GM18907 (cell line): ENCODE measurements around the gene FHAD1.
"Not testable (repeated sequence)": the region's sequence is repeated elsewhere in the genome, so short reads cannot be mapped to it uniquely, and the experiment has no call there.

Experiments
- ATAC-seq: cut with Tn5 transposase; IDR thresholded peaks from one replicate; pipeline ENCODE4 v1.9.1; 2021; ENCODE audit warnings: mild to moderate bottlenecking, moderate library complexity; ENCODE audit not compliant: unreplicated experiment

Gene FHAD1

DNA sequence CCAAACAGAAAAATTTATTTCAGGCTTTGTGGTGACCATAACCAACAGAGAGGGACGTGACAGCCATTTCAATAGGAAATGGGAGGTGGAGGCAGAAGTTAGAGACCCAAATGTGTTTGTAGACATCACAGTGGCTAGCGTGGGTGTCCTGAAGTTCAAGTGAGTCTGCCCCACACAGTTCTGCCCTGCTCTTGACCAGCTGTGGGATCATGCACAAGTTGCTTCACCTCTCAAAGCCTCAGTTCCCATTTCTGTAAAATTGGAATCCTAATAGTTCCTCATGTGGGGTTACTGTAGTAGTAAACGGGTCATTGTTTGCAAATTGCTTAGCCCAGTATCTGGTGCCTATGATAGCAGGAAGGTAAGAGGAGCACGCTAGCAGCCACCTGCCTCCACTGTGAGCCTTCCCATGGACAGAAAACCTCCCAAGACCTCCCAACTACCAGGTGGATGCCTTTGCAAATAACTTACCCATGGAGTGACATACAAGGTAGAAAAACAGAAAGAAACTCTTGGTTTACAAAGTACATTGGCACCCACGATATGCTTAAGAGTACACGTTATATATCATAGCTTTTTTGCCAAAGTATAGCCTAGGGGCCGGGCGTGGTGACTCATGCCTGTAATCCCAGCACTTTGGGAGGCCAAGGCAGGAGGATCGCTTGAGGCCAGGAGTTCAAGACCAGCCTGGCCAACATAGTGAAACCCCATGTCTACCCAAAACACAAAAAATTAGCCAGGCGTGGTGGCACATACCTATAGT, 29.1 kb downstream of the FHAD1 start:
- no peak for ATAC-seq

DNA sequence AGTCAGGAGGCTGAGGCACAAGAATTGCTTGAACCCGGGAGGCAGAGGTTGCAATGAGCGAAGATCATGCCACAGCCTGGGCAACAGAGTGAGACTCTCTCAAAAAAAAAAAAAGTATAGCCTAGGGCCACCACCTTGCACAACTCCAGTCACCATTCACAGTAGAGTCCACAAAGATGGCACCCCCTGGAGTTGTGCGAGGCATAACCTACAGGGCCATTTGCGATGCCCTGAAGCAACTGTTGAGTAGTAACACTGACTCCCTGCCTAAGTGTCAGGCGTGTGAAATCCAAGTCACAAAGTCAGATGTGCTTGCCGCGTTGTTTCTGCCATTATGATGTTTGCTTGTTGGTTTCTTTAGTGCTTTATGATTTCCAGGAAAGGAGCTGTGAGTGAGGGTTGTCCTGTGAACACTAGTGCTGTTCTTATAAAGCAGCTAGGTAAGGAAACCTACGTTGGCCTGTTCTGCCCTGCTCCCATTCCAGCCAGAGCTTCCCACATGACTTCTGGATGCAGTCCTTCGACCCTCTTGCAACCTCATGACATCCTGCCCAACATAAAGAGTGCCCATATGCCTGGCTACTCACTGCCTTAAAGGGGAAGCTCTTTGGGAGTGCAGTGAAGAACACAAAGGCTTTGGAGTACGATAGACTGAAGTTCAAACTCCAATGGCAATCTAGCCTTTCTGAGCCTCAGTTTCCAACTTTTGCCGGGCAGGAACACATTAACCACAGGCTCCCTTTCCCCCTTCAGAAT, 29.8 kb downstream of the FHAD1 start:
- no peak for ATAC-seq

DNA sequence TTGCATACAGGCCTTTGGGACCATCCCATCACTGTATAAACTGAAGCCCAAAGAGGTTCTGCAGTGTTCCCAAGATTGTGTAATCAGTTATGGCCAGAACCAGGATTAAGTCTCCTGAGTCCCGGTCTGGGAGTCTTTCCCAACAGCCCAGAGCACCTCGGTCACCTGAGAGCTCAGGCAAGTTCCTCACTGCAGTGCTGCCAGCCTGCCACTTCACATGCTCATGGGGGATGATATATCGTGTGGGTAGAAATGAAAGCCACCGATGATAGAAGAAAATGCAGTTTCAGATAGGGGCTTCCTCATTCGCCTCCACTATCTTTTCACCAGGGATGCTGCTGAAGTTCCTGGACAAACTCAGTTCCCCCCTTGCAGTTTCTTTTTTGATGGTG, 30.4 kb downstream of the FHAD1 start:
- no peak for ATAC-seq

DNA sequence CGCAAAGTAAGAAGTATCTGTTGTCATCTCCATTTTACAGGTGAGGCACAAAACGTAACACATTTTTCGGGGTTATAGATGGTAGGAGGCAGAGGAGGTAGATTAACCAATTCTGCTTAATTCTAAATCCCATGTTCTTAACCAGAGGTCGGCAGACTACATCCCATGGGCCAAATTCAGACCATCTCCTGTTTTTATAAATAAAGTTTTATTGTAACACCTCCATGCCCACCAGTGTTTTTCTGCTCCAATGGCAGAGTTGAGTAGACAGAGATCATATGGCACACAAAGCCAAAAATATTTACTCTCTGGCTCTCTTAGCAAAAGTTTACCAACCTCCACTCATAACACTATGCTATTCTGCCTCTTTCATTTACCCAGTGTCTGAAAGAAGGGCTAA, 30.9 kb downstream of the FHAD1 start:
- ATAC-seq, result no peak

DNA sequence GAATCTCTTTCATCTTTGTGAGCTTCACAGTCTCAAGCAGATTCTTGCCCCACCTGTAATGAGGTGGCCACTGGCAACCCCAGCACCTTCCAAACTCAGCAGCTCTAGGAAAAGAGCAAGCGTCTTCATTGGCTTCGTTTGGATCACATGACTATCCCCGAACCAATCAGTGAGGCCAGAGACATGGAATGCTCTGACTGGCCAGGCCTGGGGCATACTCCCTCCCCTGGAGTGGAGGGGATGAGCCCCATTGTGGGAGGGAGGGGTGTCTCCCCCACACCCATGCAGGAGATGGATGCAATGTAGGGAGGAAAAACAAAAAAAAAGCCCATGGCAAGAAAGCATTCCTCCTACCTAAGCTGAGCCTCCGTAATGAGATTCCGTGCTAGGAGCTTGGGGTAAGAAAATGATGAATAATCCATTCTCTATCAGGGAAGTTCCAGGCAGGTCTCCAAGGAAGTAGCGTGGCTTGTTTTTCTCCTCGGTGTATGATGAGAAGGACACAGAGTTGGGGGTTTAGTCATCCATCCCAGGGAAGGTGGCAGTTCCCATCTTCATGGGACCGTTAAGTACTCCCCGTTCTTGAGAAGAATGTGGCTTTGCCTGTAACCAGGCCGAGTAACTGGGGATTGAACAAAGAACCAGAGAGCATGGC, 32.7 kb downstream of the FHAD1 start:
- ATAC-seq, result no peak

DNA sequence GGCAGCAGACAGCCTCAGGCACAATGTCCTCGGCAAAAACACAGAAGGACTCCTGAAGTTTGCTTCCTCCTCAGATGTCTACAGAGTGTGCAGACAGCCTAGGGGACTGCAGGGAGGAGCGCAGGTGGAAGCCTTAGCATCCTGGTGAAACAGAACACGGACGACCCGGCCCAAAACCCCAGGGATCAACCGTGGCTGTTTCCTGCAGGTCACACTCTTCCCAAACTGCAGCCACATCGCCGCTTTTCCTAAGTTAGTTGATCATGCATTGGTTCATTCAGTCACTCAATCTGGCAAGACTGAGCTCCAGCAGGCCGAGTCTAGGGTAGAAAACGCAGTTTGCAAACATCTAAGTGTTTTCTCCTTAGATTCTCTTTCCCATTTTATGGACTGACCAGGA, 33.4 kb downstream of the FHAD1 start:
- ATAC-seq, result no peak

DNA sequence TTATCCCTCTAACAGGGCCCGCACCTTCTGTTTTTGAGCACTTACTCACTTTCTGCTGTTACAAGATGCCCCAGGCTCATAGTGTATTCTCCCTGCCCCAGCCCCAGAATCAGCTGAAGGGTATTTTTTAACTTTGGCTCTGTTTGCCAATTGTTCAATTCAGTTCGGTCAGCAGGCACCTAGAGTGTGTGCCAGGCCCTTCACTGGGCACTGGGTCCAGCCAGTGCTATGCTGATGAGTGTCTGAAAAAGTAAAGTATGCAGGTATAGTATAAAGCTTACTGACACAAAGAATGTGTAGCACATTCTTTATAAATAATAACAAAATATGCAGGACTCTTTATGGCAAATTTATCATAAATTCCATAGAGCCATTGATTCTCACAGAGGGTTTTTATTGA, 35.0 kb downstream of the FHAD1 start:
- no peak for ATAC-seq

DNA sequence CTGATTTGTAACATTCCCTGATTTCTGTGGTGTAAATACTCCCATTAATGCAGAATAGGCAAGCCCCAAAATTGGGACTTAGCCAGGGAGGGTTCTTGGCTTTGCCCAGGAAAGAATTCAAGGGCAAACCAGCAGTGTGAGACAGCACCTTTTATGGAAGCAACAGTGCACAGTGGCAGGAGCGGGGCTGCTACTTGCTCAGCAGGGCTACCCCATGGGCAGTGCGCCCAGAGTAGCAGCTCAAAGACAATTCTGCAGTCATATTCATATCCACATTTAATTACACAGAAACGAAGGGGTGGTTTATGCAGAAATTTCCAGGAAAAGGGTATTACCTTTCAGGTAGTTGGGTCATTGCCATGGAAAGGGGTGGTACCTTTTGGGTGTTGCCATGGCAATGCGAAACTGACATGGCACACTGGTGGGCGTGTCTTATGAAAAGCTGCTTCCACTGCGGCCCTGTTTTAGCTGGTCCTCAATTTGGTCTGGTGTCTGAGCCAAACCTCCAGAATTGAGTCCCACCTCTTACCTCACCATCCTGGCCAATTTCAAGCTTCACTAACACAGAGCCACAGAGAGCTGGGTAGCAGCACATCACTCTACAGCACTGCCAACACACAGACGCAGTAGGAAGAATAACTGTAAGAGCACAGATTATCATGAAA, 35.9 kb downstream of the FHAD1 start:
- no peak for ATAC-seq

DNA sequence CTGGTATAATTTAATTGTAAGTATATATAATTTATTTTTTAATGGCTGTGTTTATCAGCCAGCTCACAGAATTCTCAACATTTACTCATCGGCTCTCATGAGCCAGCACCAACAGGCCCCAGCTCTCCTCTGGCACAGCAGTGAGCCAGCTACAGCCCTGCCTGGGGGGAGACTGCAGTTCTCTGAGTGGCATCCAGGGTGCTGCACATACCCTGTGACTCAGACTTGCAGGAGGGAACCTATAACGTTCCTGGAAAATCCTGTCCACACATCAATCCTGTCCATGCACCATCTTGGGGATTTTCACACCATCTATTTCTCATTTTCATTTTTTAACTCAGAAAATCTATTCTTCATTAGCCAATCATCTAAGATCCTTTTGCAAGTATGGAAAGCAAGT, 36.5 kb downstream of the FHAD1 start:
- ATAC-seq, result no peak

DNA sequence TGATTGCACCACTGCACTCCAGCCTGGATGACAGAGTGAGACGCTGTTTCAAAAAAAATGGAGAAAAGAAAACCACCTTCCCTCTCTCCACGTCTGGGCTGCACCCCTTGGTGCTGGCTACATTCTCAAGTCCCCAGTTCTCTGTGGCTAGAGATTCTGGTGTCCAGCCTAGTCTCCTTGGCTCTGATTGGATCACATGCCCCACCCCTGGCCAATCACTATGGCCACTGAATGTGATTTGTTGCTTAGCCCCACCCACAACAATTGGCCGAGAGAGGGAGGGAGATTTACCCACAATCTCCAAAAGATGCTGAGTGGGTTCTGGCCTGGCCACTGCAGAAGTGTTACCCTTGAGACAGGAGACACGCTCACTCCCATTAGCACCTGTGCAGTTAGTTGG, 39.4 kb downstream of the FHAD1 start:
- no peak for ATAC-seq

DNA sequence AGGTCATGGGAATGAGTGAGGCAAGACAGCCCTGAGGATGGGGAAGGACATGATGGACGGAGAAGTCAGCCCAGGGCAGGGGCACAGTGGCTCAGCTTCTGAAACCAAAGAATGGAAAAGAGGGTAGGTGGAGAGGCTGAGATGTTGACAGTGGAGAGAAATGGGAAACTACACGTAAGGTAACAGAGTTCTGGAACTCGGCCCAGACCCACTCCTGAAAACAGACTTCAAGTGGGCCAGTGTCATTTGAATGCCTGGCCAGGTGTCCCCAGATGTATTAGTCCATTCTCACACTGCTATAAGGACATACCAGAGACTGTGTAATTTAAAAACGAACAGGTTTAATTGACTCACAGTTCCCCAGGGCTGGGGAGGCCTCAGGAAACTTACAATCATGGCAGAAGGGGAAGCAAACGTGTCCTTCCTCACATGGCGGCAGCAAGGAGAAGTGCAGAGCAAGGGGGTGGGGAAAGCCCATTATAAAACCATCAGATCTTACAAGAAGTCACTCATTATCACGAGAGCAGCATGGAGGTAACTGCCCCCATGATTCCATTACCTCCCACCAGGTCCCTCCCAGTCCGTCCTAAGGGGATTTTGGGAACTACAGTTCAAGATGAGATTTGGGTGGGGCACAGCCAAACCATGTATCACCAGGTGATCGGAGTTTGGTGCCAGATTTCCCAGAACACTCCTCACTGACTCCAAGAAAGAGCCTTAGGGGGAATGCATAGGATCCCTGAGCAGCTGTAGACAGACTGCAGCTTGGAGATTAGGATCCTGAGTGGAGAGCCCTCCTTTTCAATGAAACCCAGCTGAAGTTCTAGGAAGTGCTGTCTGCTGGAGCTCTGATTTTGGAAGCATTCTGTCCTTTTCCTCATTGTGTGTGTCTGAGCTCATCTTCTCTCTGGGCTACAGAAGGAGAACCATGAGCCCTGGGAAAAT, 40.3 kb downstream of the FHAD1 start:
- ATAC-seq, result no peak

DNA sequence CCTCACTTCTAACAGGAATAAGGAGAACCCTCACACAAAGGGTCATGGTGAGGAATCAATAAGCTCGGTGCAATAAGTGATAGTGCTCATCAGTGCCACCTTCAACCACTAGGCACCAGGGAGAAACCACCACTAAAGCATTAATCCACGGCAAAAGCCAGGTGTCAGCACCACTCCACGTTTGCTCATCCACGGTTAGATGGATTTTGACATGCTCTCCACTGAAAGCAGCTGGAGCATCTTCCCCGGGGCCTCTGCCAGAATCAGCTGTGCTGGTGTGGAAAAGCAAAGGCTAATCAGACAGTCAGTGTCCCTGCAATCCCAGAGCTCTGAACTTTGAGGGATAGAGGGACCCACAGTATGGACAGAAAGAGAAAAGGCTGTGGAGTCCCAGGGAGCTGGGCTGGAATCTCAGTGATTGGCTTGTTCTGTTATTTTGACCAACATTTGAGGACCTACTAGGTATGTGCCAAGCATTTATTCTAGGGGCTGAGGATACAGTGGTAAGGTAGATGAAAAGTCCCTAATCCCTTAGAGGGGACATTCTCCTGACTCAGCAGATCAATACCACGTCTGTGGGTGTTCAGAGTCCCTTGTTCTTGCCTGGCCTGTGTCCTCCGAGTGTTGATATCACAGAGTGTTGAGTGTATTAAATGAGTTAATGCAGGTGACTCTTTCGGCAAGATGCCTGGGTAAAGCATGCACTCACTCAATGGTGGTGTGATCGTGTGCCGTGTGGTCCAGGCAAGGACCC, 41.3 kb downstream of the FHAD1 start:
- ATAC-seq, result no peak

DNA sequence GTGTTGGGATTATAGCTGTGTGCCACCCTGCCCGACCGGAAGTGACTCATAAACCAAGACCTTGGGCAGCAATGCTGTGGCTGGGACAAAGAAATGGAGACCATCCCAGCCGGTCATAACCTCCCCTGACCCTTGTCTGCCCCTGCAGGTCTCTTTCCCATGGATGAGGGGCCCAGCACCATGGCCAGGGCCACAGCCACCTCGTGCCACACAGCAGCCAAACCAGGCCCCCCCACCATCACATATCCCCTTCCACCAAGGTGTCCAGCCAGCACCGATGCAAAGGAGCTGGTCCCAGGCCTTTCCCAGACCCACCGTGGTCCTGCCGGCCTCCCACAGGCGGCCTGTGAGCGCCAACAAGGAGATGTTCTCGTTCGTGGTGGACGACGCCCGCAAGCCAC, 42.2 kb downstream of the FHAD1 start:
- no peak for ATAC-seq

DNA sequence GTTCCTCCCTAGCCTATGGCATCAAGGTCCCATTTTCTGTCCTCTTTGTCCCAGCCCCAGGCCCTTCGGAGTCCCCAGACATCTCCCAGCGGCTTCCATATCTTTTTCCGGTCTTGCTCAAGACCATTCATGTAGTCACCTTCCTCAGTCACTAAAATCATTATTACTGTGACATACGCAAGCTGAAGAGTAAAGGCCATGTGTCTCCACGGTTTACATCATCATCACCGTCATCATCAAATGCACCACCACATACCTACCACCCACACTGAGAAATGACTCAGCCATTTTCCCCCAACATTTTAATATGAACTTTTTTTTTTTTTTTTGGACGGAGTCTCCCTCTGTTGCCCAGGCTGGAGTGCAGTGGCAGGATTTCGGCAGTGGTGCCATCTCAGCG, 43.4 kb downstream of the FHAD1 start:
- no peak for ATAC-seq

DNA sequence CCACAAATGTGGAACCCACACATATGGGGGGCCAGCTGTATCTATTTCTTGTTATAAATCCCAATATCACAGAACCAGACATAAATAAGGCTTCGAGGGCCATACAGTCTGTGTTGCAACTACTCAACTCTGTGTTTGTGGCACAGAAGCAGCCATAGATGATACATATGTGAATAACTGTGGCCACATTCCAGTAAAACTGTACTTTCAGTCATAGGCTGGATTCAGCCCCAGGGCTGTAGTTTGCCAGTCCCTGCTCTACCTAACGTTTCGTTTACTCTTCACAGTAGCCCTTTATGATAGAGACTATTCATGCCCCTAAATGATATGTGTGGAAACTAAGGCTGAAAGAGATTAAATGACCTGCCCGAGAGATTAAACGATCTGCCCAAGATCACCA, 48.7 kb downstream of the FHAD1 start:
- no peak for ATAC-seq

DNA sequence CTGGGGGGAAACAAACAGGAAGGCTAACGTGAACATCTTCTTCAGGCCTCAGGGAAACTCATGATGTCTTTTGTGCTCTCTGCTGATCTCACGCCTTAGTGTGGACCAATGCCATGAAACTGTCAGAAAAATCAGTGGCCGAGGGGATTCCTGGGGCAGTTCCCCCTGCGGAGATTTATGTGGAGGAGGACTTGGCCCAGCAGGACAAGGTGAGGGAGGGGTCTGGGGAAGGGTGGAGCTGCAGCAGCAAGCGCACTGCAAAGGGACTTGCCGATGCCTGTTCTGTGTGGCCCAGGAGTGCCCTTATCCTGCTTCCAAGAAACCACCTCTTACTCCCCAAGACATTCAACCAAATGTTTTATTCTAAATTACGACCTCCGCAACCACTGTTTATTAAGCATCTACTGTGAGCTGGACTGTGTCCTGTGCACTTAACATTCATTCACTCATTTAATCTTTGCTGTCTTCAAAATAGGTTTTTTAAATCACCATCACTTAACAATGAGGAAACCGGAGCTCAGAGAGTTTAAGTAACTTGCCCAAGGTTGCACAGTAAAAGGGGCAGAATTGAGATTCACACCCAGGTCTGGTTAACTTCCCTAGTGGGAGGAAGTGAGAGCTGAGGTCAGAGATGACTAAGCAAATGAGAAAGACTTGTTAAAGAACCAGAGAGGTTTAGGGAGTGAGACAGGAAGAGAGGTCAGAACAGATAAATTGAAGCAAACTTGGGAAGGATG, 49.7 kb downstream of the FHAD1 start:
- no peak for ATAC-seq

DNA sequence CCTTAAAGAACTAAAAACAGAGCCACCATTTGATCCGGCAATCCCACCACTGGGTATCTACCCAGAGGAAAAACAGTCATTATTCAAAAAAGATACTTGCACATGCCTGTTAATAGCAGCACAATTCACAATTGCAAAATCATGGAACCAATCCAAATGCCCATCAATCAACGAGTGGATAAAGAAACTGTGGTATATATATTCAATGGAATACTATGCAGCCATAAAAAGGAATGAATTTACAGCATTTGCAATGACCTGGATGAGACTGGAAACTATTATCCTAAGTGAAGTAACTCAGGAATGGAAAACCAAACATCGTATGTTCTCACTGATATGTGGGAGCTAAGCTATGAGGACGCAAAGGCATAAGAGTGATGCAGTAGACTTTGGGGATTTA, 51.0 kb downstream of the FHAD1 start:
- ATAC-seq, result not testable (repeated sequence)

DNA sequence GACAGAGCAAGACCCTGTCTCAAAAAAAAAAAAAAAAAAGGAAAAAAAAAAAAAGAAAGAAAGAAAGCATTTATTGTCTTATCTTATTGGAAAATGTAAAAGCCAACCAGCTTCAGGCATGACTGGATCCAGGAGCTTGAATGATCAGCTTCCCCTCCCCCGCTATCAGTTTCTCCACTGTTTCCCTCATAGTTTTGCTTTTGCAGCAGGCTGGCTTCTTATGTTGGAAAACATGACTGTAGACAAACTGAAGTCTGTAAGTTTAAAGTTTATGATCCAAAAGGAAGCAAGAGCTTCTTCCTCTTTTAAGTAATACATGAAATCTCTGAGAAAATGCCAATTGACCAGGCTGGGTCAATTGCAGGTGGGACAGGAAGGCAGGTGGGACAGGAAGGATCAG, 52.2 kb downstream of the FHAD1 start:
- no peak for ATAC-seq

DNA sequence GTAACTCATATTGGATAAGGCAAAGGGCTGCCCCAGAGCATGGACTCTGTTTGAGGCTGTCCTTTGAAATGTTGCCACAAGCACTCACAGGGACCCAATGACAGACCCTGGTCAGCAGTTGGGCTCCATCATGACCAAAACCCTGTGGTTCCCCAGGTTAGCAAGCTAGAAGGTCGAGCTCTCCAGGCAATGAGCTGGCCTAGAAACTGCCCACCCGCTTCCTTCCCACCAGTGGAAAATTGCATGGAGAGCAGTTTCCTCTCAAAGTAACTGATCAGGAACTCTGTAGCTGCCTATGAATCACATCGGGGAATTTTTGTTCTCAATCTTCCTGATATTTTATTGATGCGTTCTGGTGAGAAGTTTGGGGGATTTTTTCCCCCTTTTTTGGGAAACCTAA, 52.8 kb downstream of the FHAD1 start:
- ATAC-seq, result no peak
